ENCODE results near the gene SCRN1. TPM values are rescaled to one million over a fixed set of nuclear protein-coding genes. Genes with fewer than 3 reads are reported as not detected.

The SCRN1 gene
- total and polyA plus RNA-seq, 2 experiments from 2014 or later = 15.2 to 66.7 TPM

- H3K4me3 ChIP-seq = no peak overlapping the region
- H3F3A ChIP-seq (replicated peaks; ENCODE audit: low read depth) = no peaks in the 10 kb centered on the region
- no peaks in the 10 kb centered on the region for H3K27me3 ChIP-seq (ENCODE audit: insufficient read depth)
- TF ChIP-seq ZNF331 (CRISPR knock-in tag; IDR thresholded peaks at IDR 0.05; ENCODE audit: low read depth) (no peak), CTCF (conservative IDR thresholded peaks at IDR 0.05; ENCODE audit: low read depth in 2 of 2) (peak; percentile 67 to 82), REST (IDR thresholded peaks at IDR 0.05; ENCODE audit: unreplicated experiment) (no peak)
- Mint-ChIP-seq H3K36me3 (ENCODE audit: low read depth) (peaks cover 46% of the 10 kb centered on the region), H3K27ac (no peak overlapping the region), H3K4me3 (no peak overlapping the region), H3K9me3 (peaks cover 7% of the 10 kb centered on the region), H3K27me3 (ENCODE audit: insufficient read depth, low read depth, poor library complexity) (peaks cover 2% of the 10 kb centered on the region), H3K4me1 (no peaks in the 10 kb centered on the region)
- H3K9me2 ChIP-seq (ENCODE audit: insufficient read depth) = no peaks in the 10 kb centered on the region
- ATAC-seq = peak; percentile 99
- peaks cover 23% of the 10 kb centered on the region for H3K36me3 ChIP-seq (ENCODE audit: insufficient read depth)
- H4K20me1 ChIP-seq (replicated peaks; ENCODE audit: insufficient read depth) = no peaks in the 10 kb centered on the region; the same call in 1 of the 2 replicates
- H3K4me1 ChIP-seq (ENCODE audit: insufficient read depth) = no peaks in the 10 kb centered on the region
- no peak overlapping the region for H3K4me2 ChIP-seq
- DNase-seq (ENCODE audit: low spot score) = peak; percentile 71
- H2AFZ ChIP-seq = no peak overlapping the region
- no peak overlapping the region for H3K27ac ChIP-seq (ENCODE audit: low read depth)
- H3K79me2 ChIP-seq (replicated peaks; ENCODE audit: insufficient read depth) = no peaks in the 10 kb centered on the region; the same call in 1 of the 2 replicates
Observed at GRCh38 chr7:29946428-29947186, 43.0 kb downstream of the SCRN1 start.

GRCh38 chr7:29945259-29945809, 44.3 kb downstream of the SCRN1 start:
- peaks cover 2% of the 10 kb centered on the region for H3K27me3 Mint-ChIP-seq (ENCODE audit: insufficient read depth, low read depth, poor library complexity)
- Histone ChIP-seq H3K27me3 (ENCODE audit: insufficient read depth) (no peaks in the 10 kb centered on the region), H2AFZ (no peak overlapping the region), H4K20me1 (replicated peaks; ENCODE audit: insufficient read depth) (no peaks in the 10 kb centered on the region; the same call in 1 of the 2 replicates), H3K27ac (ENCODE audit: low read depth) (no peak overlapping the region), H3F3A (replicated peaks; ENCODE audit: low read depth) (no peaks in the 10 kb centered on the region), H3K79me2 (replicated peaks; ENCODE audit: insufficient read depth) (no peaks in the 10 kb centered on the region; the same call in 1 of the 2 replicates), H3K9me2 (ENCODE audit: insufficient read depth) (no peaks in the 10 kb centered on the region), H3K4me1 (ENCODE audit: insufficient read depth) (no peaks in the 10 kb centered on the region), H3K36me3 (ENCODE audit: insufficient read depth) (peaks cover 20% of the 10 kb centered on the region), H3K4me2 (no peak overlapping the region), H3K4me3 (no peak overlapping the region)
- ATAC-seq (no peak), DNase-seq (ENCODE audit: low spot score) (no peak)
- no peaks in the 10 kb centered on the region for H3K9me3 Mint-ChIP-seq
- H3K4me3 Mint-ChIP-seq = no peak overlapping the region
- H3K27ac Mint-ChIP-seq = no peak overlapping the region
- peaks cover 42% of the 10 kb centered on the region for H3K36me3 Mint-ChIP-seq (ENCODE audit: low read depth)
- H3K4me1 Mint-ChIP-seq = no peaks in the 10 kb centered on the region
- TF ChIP-seq NANOG (IDR thresholded peaks at IDR 0.05; ENCODE audit: borderline replicate concordance) (no peak), CTCF (conservative IDR thresholded peaks at IDR 0.05; ENCODE audit: low read depth in 2 of 2) (no peak), POLR2AphosphoS5 (IDR thresholded peaks at IDR 0.05; ENCODE audit: low read depth) (no peak), ETS1 (IDR thresholded peaks at IDR 0.05) (no peak), STAT1 (IDR thresholded peaks at IDR 0.05; ENCODE audit: unreplicated experiment) (no peak), ZNF331 (CRISPR knock-in tag; IDR thresholded peaks at IDR 0.05; ENCODE audit: low read depth) (no peak), ZNF114 (CRISPR knock-in tag; IDR thresholded peaks at IDR 0.05) (no peak)

All from GM23338 (cell line).